Activated naive CD4-positive, alpha-beta T cell treated with anti-CD3 and anti-CD28 coated beads for 36 hours (primary cell): ENCODE measurements around the gene FANCC. TPM values are rescaled to one million over a fixed set of nuclear protein-coding genes. Genes with fewer than 3 reads are reported as not detected.
"Not testable (repeated sequence)": the region's sequence is repeated elsewhere in the genome, so short reads cannot be mapped to it uniquely, and the experiment has no call there.

ENCODE experiments used
- CTCF ChIA-PET: fragments of 350-600 bp; sonication (Branson Sonifier 250); formaldehyde crosslinking; loops from one replicate; lab custom pipeline; 2021; ENCODE audit warnings: antibody characterized with exemption; lab: Charles Lee
- DNase-seq: peaks from one replicate; pipeline ENCODE4 v3.0.0-alpha.2; 2020
- H3K27ac Mint-ChIP-seq: one replicate; pipeline ENCODE4 v1.8.0; 2021; ENCODE audit warnings: mild to moderate bottlenecking, mixed read lengths
- H3K27me3 Mint-ChIP-seq: one replicate; pipeline ENCODE4 v1.8.0; 2021; ENCODE audit warnings: low read depth, mixed read lengths
- H3K36me3 Mint-ChIP-seq: one replicate; pipeline ENCODE4 v1.8.0; 2021; ENCODE audit warnings: low read depth, mixed read lengths
- H3K4me1 Mint-ChIP-seq: one replicate; pipeline ENCODE4 v1.8.0; 2021; ENCODE audit warnings: low read depth, mixed read lengths
- H3K4me3 Mint-ChIP-seq: one replicate; pipeline ENCODE4 v1.8.0; 2021; ENCODE audit warnings: mild to moderate bottlenecking, moderate library complexity, mixed read lengths
- H3K9me3 Mint-ChIP-seq: one replicate; pipeline ENCODE4 v1.8.0; 2021; ENCODE audit warnings: mixed read lengths
- intact Hi-C: fragments of 100-400 bp; cut with micrococcal nuclease; formaldehyde crosslinking; loops from one replicate; pipeline ENCODE4 v1.15.1; 2023
- total RNA-seq, 2 experiments: library from RNA; stranded (reverse); gene quantifications; one replicate each; pipeline ENCODE4 v1.2.3, GENCODE V29; 2021

FANCC gene
- total RNA-seq, 2 experiments from 2014 or later = 14.1 to 14.5 TPM

DNA sequence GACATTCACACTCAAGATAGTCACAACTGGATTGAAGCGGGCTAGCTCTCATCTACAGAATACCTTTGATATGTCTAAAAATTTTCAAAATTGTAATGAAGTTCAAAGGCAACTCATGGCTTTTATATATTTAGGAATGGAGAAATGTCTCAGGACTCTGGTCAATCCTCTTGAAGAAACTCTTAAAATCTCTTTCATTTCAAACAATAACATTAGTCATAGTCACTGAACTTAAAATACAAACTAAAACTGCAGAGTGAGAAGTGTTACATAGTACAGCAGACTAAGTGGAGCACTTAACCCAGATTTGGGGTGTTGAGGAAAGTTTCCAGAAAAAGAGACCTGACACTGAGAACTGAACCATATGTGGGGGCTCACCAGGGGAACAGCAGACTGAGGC, 20.7 kb downstream of the FANCC start:
- DNase-seq = no peak
- Mint-ChIP-seq H3K36me3 (peaks cover 3% of the 10 kb centered on the region), H3K9me3 (peaks cover 3% of the 10 kb centered on the region), H3K27me3 (no peaks in the 10 kb centered on the region), H3K27ac (no peak overlapping the region), H3K4me3 (no peak overlapping the region), H3K4me1 (peaks cover 8% of the 10 kb centered on the region)
- CTCF ChIA-PET = no interaction called here
- intact Hi-C loops = no loop called here

DNA sequence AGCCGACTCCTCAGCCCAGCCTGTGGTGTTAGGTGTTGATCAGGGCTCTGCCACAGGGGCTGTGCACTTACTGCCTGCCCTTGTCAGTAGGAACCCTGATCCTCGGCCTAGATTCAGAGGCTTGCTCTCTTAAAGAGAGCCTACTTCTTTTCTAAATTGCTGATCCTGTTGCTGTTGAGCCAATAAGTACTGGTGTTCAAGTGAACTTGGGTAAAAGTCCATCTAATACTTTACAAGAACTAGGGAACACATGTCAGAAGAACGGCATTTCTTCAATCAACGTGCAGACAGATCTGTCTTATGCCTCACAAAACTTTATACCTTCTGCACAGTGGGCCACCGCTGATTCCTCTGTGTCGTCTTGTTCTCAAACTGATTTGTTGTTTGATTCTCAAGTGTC, 24.2 kb downstream of the FANCC start:
- H3K4me3 Mint-ChIP-seq, intact Hi-C loops, H3K27ac Mint-ChIP-seq, H3K9me3 Mint-ChIP-seq, H3K27me3 Mint-ChIP-seq, DNase-seq, H3K36me3 Mint-ChIP-seq, CTCF ChIA-PET: not testable (repeated sequence)
- peaks cover 11% of the 10 kb centered on the region for H3K4me1 Mint-ChIP-seq

DNA sequence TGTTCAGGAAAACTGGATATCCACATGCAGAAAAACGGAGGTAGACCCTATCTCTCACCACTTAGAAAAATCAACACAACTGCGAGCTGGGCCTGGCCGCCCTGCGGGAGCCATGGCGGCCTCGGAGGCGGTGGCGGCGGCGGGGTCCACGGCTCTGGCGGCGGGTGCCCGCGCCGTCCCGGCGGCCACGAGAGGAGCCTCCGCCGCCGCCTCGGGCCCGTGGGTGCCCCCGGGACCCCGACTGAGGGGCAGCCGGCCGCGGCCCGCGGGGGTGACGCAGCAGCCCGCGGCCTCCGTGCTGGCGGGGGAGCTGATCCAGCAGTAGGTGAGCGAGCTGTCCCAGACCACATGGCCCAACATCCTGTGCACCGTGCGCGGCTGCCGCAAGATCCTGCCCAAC, 25.3 kb downstream of the FANCC start:
- Mint-ChIP-seq H3K27me3 (no peaks in the 10 kb centered on the region), H3K9me3 (peaks cover 3% of the 10 kb centered on the region), H3K4me1 (peaks cover 8% of the 10 kb centered on the region), H3K4me3 (no peak overlapping the region), H3K27ac (no peak overlapping the region), H3K36me3 (peaks cover 4% of the 10 kb centered on the region)
- intact Hi-C loops = no loop called here
- no peak for DNase-seq
- CTCF ChIA-PET = no interaction called here

DNA sequence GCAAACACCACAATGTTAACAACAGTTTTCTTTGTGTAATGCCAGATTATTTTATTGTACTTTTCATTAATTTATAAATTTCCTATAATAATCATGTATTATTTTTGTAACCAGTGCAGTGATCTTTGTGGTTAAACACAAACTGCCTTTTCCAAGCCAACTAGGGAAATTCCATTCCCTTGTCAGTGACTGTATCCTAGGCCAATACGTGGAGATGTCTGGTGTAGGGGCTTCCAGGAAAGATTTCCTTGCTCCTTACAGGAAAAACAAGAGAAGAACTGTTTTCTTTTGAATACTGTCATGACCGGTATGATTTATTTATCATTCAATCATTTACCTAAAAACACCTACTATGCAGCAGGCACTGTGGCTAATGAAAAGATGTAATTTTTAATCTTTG, 31.4 kb downstream of the FANCC start:
- Mint-ChIP-seq H3K4me1 (peaks cover 6% of the 10 kb centered on the region), H3K27ac (no peak overlapping the region), H3K27me3 (no peaks in the 10 kb centered on the region), H3K9me3 (peaks cover 2% of the 10 kb centered on the region), H3K36me3 (peaks cover 4% of the 10 kb centered on the region), H3K4me3 (no peak overlapping the region)
- intact Hi-C loops = no loop called here
- CTCF ChIA-PET = no interaction called here
- DNase-seq = no peak

DNA sequence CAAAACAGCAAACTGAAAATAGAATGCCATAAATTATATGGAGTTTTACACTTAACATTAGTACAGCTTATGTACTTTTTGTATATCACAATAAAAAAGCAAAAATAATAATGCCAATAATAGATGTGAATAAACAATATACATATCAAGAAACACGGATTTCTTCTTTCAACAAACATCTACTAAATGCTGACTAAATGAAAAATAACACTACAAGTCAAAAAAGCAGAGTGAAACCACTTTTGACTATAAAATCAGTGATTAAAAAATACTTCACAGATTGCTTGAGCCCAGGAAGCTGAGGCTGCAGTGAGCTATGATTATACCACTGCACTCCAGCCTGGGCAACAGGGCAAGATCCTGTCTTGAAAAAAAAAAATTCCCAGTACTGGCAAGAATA, 32.2 kb downstream of the FANCC start:
- H3K36me3 Mint-ChIP-seq = peaks cover 4% of the 10 kb centered on the region
- H3K9me3 Mint-ChIP-seq = peaks cover 8% of the 10 kb centered on the region
- H3K27ac Mint-ChIP-seq = no peak overlapping the region
- no peak for DNase-seq
- H3K4me3 Mint-ChIP-seq = no peak overlapping the region
- CTCF ChIA-PET = no interaction called here
- intact Hi-C loops = no loop called here
- H3K4me1 Mint-ChIP-seq = peaks cover 6% of the 10 kb centered on the region
- no peaks in the 10 kb centered on the region for H3K27me3 Mint-ChIP-seq

DNA sequence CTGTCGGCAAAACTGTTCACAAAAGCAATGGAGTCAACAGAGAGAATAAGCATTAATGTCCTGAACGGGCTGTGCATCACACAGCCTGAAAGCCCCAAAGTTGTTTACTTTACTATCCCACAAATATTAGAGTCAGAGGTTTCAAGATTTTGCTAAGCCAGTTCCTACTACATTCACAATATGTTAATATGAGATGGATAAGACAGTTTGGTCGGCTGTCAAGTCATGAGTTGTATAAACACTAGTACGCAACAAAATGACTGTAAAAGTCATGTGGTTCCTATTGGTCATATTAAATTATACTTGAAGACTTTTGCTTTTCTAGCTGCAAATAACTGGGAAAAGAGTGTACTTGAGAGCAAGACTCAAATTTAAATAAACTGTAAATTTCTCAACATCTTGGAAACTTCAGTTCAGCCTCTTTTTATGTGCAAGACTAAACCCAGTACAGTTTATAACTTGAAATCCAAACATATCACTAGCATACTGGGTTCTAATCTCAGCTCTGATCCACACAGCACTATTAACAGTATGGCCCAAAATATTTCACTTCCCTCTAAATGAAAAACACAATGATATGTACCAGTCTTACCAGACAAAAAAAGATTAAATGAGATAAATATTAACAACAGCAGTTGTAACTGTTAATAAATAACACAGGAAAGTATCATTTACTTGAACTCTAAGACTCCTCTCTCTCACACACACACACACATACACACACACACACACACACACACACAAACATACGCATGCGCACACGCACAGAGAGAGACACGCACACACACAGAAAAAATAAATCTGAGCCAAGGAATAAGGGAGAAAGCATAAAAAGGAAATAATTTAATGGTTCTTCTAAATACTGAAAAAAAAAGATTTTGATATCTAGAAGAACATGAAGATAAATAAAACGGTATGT, 33.1 kb downstream of the FANCC start:
- Mint-ChIP-seq H3K4me1 (peaks cover 6% of the 10 kb centered on the region), H3K36me3 (peaks cover 4% of the 10 kb centered on the region), H3K27ac (no peak overlapping the region), H3K9me3 (peaks cover 8% of the 10 kb centered on the region), H3K27me3 (no peaks in the 10 kb centered on the region), H3K4me3 (no peak overlapping the region)
- intact Hi-C loops = no loop called here
- no peak for DNase-seq
- CTCF ChIA-PET = no interaction called here

DNA sequence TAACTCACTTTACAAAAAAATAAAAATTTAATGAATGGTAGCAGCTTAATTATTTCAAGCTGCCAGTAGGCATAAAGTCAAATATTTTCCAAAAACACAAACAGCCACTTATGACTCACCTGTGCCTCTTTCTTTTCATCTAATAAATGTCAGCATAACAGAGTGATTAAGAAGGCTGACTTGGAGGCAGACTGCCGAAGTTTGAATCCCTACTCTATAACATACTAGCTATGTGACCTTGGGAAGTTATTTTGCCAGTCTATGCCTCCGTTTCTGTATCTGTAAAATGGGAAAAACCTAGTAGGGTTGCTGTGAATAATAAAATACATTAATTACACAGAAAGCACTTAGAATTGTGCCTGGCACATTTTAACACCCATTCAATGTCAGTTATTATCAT, 33.8 kb downstream of the FANCC start:
- no peak overlapping the region for H3K27ac Mint-ChIP-seq
- H3K36me3 Mint-ChIP-seq = peaks cover 4% of the 10 kb centered on the region
- DNase-seq = no peak
- CTCF ChIA-PET = no interaction called here
- intact Hi-C loops = no loop called here
- peaks cover 8% of the 10 kb centered on the region for H3K9me3 Mint-ChIP-seq
- no peaks in the 10 kb centered on the region for H3K27me3 Mint-ChIP-seq
- H3K4me1 Mint-ChIP-seq = peaks cover 4% of the 10 kb centered on the region
- no peak overlapping the region for H3K4me3 Mint-ChIP-seq

DNA sequence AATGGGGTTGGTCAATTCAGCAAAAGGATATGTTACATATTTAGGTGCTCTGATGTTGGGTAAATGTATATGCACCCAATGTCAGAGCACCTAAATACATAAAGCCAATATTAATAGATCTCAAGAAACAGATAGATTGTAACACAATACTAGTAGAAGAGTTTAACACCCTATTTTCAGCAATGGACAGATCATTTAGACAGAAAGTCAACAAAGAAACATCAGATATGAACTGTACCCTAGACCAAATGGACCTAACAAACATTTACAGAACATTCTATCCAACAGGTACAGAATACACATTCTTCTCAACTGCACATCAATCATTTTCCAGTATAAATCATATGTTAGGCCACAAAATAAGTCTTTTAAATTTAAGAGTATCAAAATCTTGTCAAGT, 35.2 kb downstream of the FANCC start:
- H3K27me3 Mint-ChIP-seq = no peaks in the 10 kb centered on the region
- intact Hi-C loops = no loop called here
- peaks cover 8% of the 10 kb centered on the region for H3K9me3 Mint-ChIP-seq

DNA sequence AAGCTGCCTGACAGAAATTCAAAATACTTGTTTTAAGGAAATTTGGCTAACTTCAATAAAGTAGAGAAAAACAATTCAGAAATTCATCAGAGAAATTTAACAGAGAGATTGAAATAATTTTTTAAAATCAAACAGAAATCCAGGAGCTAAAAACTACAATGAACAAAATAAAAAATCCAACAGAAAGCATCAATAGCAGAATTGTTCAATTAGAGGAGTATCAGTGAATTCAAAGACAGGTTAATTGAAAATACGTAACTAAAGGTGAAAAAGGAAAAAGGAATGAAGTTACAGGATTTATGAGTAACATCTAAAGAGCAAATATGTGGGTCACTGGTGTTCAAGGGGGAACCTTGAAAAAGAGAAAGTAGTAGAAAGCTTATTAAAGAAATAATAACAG, 36.8 kb downstream of the FANCC start:
- Mint-ChIP-seq H3K4me1 (peaks cover 22% of the 10 kb centered on the region), H3K36me3 (peaks cover 4% of the 10 kb centered on the region), H3K27ac (no peak overlapping the region), H3K9me3 (peaks cover 8% of the 10 kb centered on the region), H3K27me3 (no peaks in the 10 kb centered on the region), H3K4me3 (no peak overlapping the region)
- DNase-seq = no peak
- CTCF ChIA-PET = interaction anchor here (0.7 kb wide), 1 partner anchor 937 kb away, joined by 3 read pairs; no protein-coding TSS in a partner anchor
- intact Hi-C loops = no loop called here

More for the DNA sequence above, 35.2 kb downstream of the FANCC start:
- peaks cover 10% of the 10 kb centered on the region for H3K4me1 Mint-ChIP-seq
- peaks cover 4% of the 10 kb centered on the region for H3K36me3 Mint-ChIP-seq
- DNase-seq = no peak
- H3K4me3 Mint-ChIP-seq = no peak overlapping the region
- no peak overlapping the region for H3K27ac Mint-ChIP-seq
- CTCF ChIA-PET = no interaction called here

DNA sequence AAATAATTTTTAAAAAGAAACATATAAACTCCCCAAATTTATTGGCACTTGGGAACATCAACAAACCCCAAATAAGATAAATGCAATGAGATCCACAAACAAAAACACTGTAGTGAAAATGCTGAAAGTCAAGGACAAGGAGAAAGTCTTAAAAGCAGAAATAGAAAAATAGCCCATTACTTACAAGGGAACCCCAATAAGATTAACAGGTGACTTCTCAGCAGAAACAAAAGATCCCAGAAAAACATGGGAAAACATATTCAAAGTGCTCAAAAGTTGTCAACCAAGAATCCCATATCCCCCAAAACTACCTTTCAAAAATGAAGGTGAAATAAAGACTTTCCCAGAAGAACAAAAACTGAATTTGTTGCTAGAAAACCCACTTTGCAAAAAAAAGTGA, 40.0 kb downstream of the FANCC start:
- Mint-ChIP-seq H3K4me3 (no peak overlapping the region), H3K27me3 (no peaks in the 10 kb centered on the region), H3K9me3 (peaks cover 8% of the 10 kb centered on the region), H3K27ac (no peak overlapping the region), H3K36me3 (peaks cover 4% of the 10 kb centered on the region), H3K4me1 (peaks cover 27% of the 10 kb centered on the region)
- DNase-seq = no peak
- intact Hi-C loops = no loop called here
- CTCF ChIA-PET = no interaction called here

DNA sequence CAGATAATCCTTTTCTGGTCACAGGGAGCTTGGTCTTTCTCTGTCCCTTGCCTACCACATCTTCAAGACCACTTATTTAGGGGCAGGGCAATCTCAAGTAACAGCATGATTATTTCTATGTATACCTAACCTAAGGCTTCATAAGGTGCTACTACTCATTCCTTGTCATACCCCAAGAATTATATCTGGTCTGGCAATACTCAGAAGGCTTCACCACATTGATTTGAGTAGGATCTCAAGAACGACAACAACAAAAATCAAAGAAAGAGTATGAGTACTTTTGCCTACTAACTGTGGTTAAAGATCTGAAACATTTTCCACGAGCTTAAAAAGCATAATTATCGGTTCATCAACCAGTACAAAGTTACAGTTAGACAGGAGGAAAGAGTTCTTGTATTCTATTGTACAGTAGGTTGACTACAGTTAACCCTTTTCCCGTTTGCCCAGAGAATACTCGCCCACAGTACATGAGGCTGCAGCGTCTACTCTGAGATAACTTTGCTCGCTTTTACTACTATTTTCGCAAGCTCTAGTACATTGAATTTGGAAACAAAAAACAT, 41.0 kb downstream of the FANCC start:
- peaks cover 4% of the 10 kb centered on the region for H3K36me3 Mint-ChIP-seq
- no peaks in the 10 kb centered on the region for H3K27me3 Mint-ChIP-seq
- peaks cover 27% of the 10 kb centered on the region for H3K4me1 Mint-ChIP-seq
- H3K9me3 Mint-ChIP-seq = peaks cover 6% of the 10 kb centered on the region
- CTCF ChIA-PET = no interaction called here
- H3K4me3 Mint-ChIP-seq = no peak overlapping the region
- intact Hi-C loops = no loop called here
- DNase-seq = no peak
- no peak overlapping the region for H3K27ac Mint-ChIP-seq

DNA sequence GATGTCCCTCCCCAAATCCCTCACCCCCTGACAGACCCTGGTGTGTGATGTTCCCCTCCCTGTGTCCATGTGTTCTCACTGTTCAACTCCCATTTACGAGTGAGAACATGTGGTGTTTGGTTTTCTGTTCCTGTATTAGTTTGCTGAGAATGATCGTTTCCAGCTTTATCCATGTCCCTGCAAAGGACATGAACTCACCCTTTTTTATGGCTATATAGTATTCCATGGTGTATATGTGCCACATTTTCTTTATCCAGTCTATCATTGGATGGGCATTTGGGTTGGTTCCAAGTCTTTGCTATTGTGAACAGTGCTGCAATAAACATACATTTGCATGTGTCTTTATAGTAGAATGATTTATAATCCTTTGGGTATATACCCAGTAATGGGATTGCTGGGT, 43.3 kb downstream of the FANCC start:
- CTCF ChIA-PET = not testable (repeated sequence)

More for the DNA sequence above, 43.3 kb downstream of the FANCC start:
- H3K4me3 Mint-ChIP-seq, H3K9me3 Mint-ChIP-seq, H3K27me3 Mint-ChIP-seq, intact Hi-C loops, DNase-seq, H3K27ac Mint-ChIP-seq, H3K36me3 Mint-ChIP-seq: not testable (repeated sequence)
- H3K4me1 Mint-ChIP-seq = peaks cover 27% of the 10 kb centered on the region
